HG03460 (cell line): Measurements from ENCODE around the gene STPG3.

ENCODE experiments used
- ATAC-seq: cut with Tn5 transposase; IDR thresholded peaks from one replicate; pipeline ENCODE4 v1.9.1; 2021; ENCODE audit not compliant: unreplicated experiment

The STPG3 gene

DNA sequence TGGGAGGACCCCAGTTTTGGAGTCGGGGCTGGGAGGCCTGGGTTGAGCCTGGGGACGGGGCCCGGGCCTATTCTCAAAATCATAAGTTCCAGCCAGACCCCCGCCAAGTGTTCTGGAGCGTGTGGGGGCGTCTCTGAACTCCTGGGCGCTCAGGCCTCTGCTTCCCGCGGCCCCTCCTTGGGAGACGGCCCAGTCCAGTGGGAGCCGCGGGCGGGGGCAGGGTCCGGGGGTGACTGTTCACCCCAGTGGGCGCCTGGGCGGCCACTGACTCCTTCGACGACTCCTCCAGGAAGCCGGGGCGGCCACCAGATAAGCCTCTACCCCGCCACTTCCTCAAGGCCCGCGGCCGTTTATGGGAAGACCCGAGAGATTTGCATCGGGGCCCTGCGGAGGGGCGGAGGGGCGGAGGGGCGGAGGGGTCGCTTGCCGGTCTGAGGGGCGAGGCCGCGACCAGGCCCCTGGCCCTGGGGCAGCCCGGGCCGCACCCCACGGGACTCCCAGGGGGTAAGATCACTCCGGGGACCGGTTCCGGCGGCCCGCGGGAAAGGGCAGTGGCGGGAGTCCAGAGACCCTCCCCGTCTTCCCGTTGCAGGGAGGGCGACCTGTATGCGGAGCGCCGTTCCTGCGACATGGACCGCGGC lies 27.1 kb downstream of the STPG3 start:
- ATAC-seq: peak; percentile 19

DNA sequence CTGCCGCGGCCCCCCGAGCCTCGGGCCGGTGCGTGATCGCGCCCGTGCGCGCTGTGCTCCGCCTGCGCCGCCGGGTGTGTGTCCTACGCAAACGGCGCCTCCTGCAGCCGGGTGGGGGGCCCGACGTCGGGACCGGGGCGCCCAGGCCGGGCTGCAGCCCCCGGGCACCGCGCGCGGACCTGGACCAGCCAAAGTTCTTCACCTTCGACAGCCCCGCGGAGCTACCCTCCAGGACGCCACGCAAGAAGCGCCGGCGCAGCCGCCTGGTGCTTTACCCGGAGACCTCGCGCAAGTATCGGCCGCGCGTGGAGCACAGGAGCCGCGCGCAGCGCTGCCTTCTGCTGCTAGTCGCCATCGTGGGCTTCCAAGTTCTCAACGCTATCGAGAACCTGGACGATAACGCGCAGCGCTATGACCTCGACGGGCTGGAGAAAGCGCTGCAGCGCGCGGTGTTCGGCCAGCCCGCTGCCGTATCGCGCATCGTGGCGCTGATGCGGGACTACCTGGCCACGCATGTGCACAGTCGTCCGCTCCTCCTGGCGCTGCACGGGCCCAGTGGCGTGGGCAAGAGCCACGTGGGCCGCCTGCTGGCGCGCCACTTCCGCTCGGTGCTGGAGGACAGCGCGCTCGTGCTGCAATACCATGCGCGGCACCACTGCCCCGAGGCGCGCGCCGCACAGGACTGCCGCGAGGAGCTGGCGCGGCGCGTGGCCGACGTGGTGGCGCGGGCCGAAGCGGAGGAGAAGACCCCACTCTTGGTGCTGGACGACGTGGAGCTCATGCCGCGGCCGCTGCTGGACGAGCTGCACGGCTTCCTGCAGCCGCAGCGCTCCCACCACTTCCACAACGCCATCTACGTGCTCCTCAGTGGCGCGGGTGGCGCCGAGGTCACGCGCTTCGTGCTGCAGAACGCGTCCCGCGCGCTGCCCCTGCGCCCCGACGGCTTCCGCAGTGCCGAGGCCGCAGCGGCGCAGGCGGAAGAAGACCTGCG lies 27.9 kb downstream of the STPG3 start:
- ATAC-seq: no peak

DNA sequence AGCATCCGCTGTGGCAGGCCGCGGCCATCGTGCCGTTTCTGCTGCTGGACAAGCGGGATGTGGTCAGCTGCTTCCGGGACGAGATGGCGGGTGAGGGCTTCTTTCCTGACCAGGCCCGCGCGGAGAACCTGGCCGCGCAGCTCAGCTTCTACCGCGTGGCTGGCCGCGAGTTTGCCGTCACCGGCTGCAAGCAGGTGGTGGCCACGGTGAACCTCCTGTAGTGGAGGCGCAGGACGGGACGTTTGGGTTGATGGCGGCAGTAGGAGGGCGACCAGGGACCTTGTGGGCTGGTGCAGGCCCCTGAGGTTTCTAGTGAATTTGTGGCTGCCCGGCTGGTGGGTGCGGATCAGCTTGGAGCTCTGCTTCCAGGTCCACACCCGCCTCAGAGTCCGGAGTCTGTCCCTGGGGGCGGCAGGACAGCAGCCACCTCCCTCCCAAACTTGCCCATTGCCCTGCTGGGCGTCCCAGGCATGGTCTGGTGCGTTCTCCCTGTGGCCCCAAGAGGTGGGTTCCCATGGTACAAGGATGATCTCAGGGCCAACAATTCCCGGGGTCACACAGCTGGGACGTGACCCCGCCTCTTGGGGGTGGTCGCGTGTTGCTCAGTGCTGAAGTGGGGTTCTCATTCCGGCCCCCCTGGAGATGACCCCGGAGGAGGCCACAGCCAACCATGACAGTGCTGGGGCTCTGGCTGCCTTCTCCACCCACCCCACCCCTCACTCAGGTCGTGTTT lies 28.8 kb downstream of the STPG3 start:
- ATAC-seq: no peak

DNA sequence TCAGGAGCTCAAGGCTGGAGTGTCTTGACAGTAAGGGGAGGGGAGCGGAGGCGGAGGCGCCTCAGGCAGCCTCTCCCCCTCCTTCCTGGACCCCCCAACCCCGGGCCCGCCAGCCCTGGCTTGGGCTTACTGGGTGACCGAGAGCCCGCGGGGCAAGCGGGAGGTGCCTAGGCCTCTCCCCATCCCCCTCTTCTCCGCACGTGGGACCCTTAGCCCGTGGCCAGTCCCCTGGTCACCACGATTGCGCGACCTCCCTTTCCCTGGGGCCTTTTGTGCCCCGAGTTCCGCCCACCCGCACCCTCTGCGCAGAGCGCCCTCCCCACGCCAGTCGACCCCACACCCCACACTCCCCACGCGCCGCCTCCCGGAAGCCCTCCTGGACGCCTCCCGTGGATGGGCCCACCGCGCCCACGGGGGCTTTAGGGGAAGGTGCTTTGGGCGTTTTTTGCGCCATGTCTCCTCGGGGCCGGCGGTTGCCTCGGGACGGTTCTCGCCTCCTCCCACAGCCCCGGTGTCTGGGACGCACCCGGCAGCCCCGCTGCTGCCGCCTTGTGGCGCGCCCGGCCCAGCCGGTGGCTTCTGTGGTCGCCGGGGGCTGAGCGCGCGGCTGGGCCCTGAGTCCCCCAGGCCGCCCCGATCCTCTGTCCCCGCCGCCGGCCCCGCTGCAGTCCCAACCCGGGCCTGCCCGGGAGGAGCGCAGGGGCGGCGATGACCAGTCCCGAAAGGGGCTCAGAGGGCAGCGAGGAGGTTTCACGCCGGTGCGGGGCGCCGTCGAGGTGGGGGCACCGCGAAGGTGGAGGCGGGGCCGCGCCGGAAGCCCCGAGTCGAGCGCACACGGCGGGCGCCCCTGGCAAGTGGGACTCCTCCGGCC lies 29.6 kb downstream of the STPG3 start:
- ATAC-seq: no peak

- no peak for ATAC-seq
These were observed 30.4 kb downstream of the STPG3 start for GRCh38 chr9:137281345-137282116.

- no peak for ATAC-seq
These were observed 35.9 kb downstream of the STPG3 start for GRCh38 chr9:137286975-137287383.

DNA sequence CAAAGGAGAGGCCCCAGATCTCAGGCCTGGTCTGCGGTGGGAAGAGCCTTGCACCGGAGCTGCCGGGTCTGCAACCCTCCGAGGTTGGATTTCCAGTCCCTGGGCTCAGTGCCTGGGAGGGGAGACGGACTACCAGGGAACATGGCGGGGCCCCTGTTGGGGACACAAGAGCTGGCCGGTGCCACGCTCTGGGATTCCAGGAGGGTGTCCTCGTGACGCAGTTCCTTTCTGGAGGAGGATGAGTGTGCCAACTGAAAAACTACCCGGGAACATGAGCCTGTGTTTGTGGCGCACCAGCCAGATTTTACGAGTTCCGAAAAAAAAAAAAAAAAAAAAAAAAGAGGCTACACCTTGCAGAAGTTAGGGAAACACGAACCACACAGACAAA lies 42.0 kb downstream of the STPG3 start:
- no peak for ATAC-seq

DNA sequence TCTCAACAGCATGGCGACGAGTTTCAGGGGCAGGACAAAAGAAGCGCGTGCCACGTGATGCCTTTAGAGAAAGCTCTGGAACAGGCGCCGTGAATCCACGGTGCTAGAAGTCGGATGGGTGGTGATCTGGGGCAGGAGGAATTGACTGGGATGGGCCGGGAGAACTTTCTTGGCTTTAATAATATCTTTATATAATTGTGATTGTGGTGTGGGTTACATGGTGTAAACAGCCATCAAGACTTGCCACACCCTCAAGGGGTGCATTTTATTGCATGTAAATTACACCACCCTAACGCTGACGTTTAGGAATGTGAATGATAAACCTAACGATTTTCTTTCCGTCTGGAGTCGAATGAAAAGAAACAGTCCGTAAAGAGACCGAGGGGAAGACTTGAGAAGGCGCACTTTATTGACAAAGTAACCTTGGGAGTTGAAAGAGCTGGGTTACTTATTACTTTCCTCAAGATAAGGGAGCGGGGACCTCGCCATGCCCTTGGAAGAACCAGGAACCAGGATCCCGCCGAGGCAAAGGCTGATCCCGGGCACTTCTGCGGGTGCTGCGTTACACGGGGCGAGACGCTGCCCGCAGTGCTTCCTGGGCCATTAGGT lies 42.5 kb downstream of the STPG3 start:
- ATAC-seq: no peak

GRCh38 chr9:137294091-137294680 lies 43.1 kb downstream of the STPG3 start:
- ATAC-seq: no peak

- ATAC-seq: no peak
These were observed 43.7 kb downstream of the STPG3 start for GRCh38 chr9:137294681-137295237.

- ATAC-seq: no peak
These were observed 44.2 kb downstream of the STPG3 start for GRCh38 chr9:137295238-137295811.

DNA sequence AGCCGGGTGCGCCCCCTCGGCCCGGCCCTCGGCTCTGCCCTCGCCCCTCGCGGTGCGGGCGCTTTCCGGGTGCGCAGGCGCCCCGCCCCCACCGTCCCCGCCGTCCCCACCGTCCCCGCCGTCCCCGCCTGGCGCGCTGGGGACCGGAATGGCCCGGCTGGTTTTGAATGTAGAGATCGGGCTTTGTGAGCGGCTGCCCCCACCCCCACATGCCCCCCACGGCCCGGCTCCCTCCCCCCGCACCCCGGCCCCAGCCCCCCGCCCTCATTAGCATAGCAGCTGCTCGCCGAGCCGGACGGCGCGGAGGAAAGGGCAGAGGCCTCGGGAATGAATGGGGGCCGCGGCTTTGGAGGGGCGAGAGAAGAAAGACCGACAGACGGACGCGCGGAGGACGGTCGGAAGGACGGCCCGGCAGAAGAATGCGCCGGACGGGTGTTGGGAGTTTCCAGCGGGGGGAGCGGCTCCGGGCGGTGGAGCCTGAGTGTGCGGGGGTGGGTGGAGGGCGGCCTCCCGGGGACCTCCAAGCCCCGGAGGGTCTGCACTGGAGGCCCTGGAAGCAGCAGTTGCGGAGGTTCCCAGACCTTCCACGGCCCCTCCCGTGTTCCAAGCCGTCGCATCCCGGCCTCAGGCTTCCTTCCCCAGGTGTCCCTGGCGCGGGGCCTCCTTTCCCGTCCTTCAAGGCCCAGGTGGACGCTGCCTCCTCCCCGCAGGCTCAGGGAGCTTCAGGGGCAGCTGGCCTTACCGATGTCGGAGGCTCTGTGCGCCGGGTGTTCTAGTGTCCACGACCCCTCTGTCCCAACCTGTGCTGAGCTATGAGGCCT lies 45.0 kb downstream of the STPG3 start:
- no peak for ATAC-seq

- no peak for ATAC-seq
These were observed 45.9 kb downstream of the STPG3 start for GRCh38 chr9:137296670-137297664.

DNA sequence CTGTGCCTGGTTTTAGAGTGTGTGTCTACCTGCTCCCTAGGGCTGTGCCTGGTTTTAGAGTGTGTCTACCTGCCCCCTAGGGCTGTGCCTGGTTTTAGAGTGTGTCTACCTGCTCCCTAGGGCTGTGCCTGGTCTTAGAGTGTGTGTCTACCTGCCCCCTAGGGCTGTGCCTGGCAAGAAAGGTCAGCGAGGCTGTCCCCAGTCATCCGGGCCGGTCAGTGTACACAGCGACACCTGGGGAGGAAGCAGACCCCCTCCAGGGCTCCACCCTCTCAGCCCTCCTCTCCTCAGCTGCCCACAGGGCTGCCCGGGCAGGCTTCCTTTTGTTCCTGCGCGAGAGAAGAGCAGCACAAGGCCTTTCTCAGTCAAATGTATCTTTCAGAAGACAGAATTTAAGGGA lies 46.9 kb downstream of the STPG3 start:
- no peak for ATAC-seq

- ATAC-seq: no peak
These were observed 47.5 kb downstream of the STPG3 start for GRCh38 chr9:137298401-137299202.

- ATAC-seq: no peak
These were observed 48.1 kb downstream of the STPG3 start for GRCh38 chr9:137299203-137299565.
